GM20431 (cell line): ENCODE results near the gene FGD6.
"Not testable (repeated sequence)": the region's sequence is repeated elsewhere in the genome, so short reads cannot be mapped to it uniquely, and the experiment has no call there.

Experiments
- in situ Hi-C: fragments of 300-500 bp; cut with MseI, MboI; formaldehyde crosslinking; loops from one replicate; pipeline ENCODE4 v1.15.0; 2020; ENCODE audit warnings: low sequenced_read_pairs; ENCODE audit not compliant: unreplicated experiment

FGD6 gene

GRCh38 chr12:95185072-95185471 is 32.2 kb downstream of the FGD6 start:
- in situ Hi-C loops = no loop called here

GRCh38 chr12:95184121-95184520 is 33.1 kb downstream of the FGD6 start:
- in situ Hi-C loops = no loop called here

DNA sequence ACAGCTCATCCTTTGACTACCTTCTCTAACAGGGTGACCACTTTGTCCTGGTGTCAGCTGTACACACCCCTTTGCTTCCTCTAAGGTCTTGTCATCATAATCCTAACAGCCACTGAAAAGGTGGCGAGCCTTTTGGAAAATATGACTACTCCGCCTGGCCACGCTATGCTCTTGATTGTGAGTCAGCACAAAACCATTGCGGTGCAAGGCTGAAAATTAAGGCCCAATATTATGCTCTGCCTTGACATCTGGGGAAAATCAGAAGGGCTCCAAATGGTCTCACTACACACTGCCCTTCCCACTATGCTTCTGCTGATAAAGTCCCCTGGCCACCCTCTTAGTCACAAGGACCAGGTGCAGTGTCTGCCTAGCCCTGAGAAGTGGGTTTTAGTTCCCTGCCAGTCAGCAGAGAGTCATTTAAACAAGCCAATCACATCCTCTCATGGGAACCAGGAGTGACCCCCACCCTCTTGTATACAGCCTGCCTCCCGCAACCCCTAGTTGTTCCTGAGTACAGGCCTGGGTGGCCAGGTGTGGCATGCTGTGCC is 34.3 kb downstream of the FGD6 start:
- in situ Hi-C loops = no loop called here

- in situ Hi-C loops = no loop called here
Observed at GRCh38 chr12:95181103-95181502, 36.2 kb downstream of the FGD6 start.

DNA sequence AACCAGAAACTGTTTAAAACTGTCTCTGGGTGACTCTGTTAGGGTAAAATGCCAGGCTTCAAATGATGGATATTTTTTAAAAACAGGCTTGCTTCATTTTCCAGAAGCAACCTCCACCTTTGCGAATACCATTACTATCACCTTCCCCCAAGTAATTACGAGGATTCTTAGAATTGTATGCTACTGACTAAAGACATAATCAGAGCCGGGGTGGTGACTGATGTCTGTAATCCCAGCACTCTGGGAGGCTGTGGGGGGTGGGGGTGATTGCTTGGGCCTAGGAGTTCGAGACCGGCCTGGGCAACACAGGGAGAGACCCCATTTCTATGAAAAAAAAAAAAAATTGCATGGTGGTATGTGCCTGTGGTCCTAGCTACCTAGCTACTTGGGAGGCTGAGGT is 38.3 kb downstream of the FGD6 start:
- in situ Hi-C loops = no loop called here

DNA sequence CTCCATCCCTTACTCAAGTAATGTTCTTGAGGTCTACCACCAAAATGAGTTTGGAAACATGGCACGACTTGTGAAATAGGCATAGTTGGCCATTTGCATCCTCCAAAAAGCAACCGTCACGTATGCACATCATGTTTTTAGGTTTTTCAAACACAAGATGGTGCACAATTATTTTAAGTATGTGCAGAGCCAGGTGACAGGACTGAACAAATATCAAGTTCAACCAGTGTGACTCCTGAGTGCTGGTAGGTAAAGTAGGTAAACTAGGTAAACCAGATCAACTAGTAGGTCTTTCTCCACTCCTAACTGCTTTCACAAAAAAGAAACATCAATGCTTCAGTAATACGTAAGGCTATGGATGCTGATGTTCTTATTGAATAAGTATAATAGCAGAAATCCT is 39.1 kb downstream of the FGD6 start:
- in situ Hi-C loops = no loop called here

- in situ Hi-C loops = no loop called here
Observed at GRCh38 chr12:95177201-95177768, 40.0 kb downstream of the FGD6 start.

GRCh38 chr12:95173392-95174251 is 43.6 kb downstream of the FGD6 start:
- in situ Hi-C loops = no loop called here

GRCh38 chr12:95169368-95169767 is 47.9 kb downstream of the FGD6 start:
- in situ Hi-C loops = no loop called here

DNA sequence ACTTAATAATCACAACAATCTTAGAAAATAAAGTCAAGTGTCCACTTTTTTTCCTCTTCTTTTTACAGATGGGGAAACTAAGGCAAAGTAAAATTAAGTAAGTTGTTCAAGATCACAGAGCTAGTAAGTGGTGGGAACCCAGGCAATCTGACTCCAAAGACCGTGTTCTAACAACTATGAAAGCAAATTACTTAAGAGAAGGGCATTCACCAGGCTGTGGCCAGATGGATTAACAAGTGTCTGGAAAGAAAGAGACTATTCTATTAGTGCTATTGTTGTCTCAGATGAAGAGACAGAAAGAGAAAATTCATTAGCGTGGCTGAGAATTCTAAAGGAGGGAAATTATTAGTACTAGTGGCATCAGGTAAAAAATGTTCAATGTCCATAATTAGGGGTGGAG is 48.5 kb downstream of the FGD6 start:
- in situ Hi-C loops = no loop called here

DNA sequence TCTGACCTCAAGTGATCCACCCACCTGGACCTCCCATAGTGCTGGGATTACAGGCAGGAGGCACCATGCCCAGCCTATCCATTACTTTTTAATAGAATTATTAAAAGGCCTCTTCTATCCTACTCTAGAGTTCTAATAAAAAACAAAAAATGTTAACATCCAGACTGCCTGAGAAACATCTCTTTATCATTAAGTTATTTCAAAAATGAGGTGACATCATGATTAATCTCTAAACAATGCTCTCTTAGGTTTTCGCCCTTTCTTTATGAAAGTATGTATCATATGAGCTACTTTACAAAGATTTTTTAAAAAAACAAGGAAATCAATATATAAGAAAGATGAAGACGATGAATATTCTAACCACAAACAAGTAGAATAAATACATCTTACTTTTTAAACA is 52.6 kb downstream of the FGD6 start:
- in situ Hi-C loops = no loop called here

- in situ Hi-C loops = no loop called here
Observed at GRCh38 chr12:95158919-95159318, 58.3 kb downstream of the FGD6 start.

DNA sequence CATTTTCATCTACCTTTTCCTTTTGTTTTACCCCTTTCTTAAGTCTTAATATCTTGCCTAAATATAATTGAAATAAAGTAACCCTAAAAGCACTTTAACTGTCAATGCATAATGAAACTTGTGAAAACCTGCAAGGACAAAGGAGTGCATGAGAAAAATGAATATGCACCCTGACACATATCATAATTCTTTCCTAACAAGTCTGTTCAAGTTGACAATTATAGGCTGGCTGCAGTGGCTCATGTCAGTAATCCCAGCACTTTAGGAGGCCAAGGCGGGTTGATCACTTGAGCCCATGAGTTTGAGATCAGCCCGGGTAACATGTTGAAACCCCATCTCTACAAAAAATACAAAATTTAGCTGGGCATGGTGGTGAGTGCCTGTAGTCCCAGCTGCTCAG is 65.4 kb downstream of the FGD6 start:
- in situ Hi-C loops = no loop called here

GRCh38 chr12:95151406-95151805 is 65.9 kb downstream of the FGD6 start:
- in situ Hi-C loops = no loop called here

GRCh38 chr12:95150501-95150900 is 66.8 kb downstream of the FGD6 start:
- in situ Hi-C loops = no loop called here

DNA sequence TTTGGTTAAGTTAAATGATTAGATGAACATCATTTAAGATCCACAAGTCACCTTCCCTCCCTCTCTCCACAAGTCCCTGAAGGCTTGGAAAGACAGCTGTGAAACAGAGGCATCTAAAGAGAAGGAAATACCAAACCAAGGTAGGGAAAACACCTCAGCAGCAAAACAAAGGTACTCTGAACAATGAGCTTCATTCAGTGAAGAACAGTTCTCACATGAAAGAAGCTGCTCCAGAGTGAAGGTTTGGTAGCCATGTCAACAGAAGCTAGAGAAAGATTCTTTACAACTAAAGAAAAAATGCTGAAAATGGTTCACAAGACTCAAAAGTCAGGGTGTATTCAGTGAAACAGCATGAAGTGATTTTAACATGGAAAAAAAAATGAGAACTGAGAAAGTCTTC is 69.4 kb downstream of the FGD6 start:
- in situ Hi-C loops = no loop called here

DNA sequence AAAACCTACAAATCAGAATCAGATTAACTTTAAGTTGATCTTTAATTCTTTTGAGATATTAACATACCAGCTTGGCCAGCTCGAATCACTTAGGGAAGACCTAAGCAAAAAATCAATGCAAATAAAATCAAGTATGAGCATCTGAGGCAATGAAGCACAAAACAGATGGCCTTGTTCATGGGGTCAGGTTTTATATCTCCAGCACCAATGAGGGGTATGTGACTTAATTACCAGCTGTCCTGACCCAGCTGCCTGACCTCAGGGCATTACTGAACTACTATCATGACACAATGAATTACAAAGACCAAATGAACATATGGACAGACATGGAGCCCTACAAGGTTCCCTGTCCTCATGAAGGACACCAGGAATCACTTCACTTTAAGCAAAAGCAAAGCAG is 70.5 kb downstream of the FGD6 start:
- in situ Hi-C loops = no loop called here

DNA sequence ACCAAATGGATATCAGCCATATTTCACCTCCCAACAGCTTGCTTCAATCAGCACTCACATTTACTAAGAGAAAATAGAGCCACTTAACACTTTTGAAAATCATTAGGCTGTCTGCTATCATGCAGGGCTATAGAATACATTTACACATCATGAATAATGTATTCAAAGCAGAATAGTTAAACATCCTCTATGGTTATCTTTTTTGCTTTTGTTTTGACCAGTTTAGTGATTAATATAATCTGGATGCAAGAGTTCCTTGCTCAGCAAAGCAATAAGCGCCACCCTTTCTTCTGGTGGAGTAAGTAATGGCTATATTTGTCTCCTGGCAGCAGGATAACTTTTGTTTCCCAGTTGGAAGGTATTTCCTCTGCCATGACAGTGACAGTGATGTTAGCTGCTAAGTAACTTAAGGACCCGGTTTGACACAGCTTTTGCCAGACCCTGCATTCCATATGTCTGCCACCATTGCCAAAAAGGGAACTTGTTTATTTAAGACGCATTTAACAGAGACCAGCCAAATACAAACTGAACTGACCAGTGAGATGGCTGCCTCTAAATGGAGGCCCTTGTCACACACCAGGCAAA is 73.6 kb downstream of the FGD6 start:
- in situ Hi-C loops = no loop called here

DNA sequence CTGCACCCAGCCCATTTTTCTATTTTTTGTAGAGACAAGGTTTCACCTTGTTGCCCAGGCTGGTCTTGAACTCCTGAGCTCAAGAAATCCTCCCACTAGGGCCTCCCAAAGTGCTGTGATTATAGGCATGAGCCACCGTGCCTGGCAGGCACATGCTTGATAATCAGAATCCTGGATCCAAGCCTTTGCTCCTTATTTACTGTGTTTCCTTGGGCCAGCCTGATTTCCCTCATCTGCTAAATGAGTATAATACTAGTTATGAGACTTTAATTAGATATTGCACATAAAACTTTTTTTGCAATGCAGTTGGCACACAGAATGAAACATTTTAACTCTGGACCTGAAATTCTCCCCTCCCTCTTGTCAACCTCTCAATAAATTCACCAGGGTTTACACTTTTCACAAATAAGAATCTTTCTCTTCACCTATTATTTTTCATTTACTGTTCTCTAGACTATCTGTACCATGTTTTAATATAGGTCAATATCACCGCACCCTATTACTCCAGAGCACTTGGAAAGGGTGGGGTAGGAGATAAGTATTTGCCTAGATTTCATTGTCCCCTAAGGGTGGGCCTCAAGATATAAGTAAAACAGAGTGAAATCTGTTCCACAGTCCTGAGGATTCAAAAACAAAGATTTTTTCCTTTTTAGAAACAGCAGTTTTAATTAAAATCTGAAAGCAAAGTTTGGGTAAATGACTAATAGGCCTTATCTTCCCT is 74.7 kb downstream of the FGD6 start:
- in situ Hi-C loops = no loop called here

- in situ Hi-C loops = no loop called here
Observed at GRCh38 chr12:95141310-95141709, 76.0 kb downstream of the FGD6 start.

- in situ Hi-C loops = not testable (repeated sequence)
Observed at GRCh38 chr12:95138031-95138430, 79.2 kb downstream of the FGD6 start.
